Measurements from ENCODE around the gene HOXA6.

HOXA6 gene

DNA sequence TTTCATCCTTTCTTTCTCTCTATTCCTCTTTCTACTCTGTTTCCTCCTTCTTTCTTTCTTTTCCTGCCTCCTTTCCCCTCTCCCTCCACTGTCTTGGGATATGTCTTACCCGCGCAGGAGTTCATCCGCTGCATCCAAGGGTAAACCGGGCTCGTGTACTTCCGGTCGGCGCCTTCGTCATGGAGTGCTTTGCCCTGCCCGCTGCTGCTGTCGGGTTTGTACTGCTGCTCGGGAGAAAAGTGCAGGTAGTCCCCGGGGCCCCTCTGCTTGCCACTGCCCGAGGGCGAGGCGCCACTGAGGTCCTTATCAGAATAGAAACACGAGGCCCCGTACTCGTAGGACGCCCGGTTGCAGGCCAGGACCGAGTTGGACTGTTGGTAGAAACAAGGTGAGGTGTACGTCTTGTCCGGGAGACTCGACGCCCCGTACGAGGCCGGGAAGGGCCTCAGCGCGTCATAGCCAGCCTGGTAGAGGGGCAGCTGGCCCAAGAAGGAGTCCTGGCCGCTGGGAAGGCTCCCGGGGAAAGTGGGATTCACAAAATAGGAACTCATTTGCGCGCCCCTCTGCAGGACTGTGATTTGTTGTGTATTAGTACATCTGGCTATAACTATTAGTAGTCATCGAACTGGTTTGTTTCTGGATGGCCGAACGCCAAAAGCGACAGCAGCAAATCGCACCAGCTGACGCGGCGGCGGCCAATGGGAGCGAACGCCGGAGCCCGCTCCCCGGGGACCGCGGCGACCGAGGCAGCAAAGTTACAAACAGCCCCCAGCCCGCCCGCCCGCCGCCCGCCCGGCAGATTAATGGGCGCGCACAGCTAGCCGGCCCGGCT is at the start of gene HOXA6:
HOXA6 (minus strand) TSS at position 576 of the 832 bp plus-strand sequence; CDS start at position 551, 25 bp downstream.
- DNase-seq (ENCODE audit: low spot score): no peak

DNA sequence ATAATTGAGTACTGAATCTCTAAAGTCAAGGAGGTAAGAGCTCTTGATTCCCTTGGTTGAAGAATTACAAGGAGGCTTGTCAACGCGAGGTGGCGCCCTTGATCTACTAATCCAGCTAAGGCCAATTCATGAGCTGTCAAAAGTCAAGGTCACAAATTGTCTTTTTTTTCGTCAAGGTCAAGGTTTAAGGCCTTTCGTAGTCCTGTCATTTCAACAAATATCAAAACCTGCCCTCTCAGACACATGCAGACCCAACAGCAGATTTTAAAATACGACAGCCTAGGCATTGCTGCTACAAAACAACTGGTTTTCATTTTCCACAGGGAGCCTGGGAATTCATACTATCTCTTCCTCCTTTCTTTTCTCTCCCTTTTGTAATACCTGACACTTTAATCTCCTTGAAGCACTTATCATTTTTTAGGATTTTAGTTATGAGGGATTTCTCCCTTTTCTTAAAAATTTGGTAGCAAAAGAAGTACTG is 48.8 kb upstream of the HOXA6 start:
- DNase-seq (ENCODE audit: low spot score): peak; percentile 86

DNA sequence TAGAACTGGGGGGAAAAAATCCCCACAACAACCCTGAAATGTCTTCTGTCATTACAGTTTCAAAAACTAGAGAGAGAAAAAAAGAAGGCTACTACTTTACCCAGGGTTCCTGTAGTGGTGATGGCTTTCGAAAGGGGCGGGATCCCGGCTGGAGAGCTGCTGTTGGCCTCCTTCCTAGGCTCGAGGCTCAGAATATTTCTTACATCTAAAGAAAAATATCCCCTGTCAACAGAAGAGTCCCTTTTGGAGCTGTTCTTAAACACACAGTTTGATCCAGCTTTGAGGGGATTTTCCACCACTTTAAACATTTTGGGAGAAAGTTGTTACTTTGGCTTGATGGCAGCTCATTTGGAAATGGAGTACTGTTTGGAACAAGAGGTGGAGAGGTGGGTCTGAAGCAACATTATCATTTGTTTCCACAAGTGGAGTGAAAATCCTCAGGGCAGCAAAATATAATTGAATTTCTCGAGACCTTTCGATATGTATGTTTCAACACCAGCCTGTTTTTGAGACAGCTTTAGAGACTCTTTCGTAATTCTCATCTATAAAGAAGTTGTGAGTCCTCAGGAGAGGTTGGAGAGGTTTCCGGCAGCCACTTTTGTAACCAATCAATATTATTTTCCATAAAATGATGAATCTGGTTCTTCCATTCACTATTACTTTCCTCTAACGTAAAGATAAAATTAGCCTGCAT is 47.3 kb upstream of the HOXA6 start:
- no peak for DNase-seq (ENCODE audit: low spot score)

DNA sequence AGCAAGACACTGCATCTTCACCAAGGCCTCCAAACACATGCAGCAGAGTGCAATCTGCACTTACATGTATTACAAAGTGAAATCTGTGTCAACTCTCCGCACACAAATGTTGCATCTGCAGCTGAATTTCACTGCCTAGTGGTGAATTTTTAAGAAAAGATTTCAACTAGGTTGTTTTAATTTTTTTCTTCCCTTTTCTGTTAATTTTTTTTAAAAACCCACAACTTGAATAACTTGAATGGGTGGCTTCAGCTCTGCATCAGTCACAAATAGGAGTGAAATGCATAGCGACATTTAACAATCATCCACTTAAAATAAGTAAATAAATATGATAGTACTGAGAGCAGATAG is 46.4 kb upstream of the HOXA6 start:
- no peak for DNase-seq (ENCODE audit: low spot score)

DNA sequence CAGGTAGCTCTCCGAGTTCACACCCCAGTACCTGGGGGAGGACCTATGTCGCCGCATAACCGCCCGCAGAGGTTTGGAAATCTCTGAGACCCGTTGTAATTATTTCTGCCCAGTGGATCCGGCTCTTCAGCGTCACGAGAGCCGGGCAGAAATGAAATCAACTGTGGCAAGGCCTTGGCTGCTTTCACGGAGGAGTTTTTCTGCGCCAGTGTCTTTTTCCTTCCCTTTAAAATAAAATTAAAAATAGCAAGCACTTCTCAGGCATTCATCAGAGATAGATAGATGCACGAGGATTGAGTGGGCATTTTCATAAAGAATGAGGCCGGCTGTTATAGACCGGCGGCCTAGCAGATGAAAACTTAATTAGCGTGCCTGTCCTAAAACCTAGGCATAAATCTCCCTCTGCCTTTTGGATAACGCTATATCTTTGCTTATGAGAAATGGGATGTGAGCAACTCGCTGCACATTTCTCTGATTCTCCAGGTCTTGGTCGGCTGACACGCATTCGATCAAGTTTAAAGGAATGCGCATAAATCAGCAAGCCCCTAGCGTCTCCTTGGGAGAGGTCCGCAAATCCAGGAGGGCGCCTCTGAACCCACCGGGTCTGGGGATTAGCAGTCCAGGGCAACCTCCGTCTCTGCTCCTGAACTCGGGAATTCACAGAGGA is 45.9 kb upstream of the HOXA6 start:
- DNase-seq (ENCODE audit: low spot score): no peak

- DNase-seq (ENCODE audit: low spot score): no peak
Observed at GRCh38 chr7:27192546-27193334, 45.2 kb upstream of the HOXA6 start.

DNA sequence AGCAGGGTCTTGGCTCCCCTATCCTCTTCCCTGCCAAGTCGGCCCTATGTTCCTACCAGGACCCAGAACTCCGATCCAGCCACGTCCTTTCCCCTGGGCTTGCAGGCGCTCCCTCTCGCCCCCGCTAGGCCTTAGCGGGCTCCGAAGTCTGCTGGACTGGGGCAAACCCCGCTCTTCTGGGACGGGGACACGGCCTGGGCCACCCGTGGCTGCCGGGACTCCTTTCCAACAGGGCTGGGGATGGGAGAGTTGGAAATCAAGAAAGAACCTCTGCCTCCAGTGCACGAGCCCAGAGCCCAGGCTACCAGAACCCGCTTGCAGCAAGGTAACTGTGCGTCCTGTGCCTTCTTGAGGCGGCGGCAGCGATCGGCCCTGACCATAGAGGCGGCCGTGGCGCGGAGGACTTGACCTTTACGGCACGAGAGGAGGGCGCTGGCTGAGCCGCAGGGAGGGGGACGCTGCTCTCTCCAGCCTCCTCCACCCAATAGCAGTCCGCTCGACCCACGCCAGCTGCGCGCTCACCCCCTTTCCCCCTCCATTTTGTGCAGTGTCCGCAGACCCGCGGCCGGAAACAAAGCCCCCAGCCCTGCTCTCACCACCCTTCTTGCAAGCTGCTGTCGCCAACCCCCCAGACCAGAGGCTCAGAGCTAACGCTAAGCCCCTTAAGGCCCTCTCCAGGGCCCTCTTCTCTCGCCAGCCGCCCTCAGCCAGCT is 44.4 kb upstream of the HOXA6 start:
- DNase-seq (ENCODE audit: low spot score): no peak

GRCh38 chr7:27191161-27191731 is 43.7 kb upstream of the HOXA6 start:
- DNase-seq (ENCODE audit: low spot score): no peak

DNA sequence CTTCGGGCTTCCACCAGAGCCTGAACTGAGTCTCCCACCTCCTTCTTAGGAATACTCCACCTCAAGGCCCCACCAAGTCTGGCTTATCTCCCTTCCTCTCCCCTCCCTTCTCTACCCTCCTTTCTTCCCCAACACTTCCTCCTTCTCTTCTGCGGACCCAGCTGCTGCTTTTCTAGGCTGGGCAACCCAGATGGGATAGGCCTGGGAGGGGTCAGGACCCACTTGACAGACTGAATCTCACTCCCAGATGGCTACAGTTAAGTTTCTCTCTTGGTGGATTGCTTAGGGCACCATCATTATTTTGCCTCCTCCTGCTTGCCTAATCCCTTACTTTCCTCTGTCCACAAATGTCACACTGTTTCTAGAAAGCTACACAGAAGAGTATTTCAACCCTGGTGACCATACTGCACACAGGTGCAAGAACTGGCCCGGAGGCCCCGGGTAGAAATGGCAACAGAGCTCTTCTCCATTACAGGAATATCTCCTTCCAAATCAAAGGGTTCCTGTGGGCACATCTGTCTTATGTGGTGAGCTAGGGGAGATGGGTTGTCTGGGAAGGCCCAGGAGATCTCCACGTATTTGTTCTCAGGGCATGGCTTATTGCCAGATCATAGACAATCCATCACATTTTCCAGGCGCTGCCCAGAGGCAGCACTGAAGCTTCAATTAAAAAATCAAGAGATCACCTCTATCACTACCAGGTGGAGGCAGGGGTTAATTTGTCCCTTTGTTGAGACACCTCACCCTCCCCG is 42.6 kb upstream of the HOXA6 start:
- DNase-seq (ENCODE audit: low spot score): no peak

DNA sequence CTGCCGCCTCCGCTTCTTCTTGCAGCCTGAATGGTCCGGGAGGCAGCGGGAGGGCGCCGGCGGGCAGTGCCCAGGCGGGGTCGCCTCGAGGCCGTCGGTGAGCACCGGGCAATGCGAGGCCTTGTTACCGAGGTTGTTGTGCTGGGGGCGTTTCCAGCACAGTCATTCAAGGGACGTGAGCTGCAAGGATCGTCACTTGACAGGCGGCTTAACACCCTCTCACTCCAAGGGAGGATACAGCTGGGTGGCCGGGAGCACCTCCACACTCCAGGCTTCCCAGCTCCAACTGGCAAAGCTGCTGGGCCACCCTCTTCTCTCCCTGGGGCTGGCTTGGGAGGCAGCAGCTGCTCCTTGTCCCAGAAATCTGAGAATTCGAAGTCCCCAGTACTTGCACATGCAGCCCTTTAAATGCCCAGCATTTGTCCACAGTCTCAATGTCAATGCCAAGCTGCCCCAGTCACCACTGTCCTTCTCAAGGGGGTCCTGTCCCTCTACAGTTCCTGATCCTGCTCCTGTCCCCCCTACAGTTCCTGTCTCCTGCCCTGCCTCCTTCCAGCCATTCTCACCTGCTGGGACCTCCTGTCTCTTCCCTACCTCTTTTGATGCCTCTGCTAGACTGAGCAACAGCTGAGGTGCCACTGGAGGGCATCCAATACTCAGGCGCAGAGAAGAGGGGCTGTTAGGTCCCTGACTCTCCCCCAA is 41.9 kb upstream of the HOXA6 start:
- no peak for DNase-seq (ENCODE audit: low spot score)

DNA sequence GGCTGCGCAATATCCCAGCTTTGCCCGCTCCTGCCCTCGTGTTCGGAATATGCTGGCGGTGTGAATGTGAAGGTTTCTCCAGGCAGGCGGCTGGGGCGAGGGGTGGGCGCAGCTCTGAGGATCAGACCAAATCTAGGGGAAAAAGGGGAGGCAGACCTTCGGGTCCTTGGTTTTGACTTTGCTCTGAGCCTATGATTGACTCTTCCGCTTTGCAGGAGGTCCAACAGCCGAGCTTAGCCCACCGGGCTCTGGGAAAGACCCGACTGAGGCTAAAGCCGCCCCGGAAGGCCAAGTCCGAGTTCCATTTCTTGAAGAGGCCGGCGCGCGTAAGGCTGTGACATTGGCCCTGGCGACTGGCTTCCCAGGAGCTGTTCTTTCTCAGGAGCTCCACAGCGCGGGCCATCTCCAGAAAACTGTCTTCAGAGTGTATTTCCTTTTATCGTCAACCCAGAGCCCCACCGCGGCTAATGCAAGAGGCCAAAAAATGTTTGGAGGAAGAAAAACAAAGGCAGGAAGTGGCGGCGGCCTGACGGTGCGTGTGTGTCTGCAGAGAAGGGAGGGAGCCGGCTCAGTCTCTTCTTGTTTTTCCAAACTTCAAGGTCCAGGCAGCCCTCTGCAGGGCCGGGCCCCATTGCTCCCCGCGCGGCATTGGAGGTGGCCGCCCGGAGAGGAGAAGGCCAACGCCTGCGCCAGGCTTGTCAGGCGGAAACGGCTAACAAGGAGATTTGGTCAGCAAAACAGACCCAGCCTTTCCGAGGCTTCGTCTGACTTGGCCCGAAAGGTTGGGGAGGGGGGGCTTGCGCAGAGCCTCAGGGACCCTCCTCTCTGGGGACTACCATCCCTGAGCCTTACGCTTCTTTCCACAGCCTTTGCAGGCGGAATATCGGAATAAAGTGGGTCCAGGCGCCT is 41.1 kb upstream of the HOXA6 start:
- no peak for DNase-seq (ENCODE audit: low spot score)

GRCh38 chr7:27187475-27188385 is 40.2 kb upstream of the HOXA6 start:
- DNase-seq (ENCODE audit: low spot score): no peak

DNA sequence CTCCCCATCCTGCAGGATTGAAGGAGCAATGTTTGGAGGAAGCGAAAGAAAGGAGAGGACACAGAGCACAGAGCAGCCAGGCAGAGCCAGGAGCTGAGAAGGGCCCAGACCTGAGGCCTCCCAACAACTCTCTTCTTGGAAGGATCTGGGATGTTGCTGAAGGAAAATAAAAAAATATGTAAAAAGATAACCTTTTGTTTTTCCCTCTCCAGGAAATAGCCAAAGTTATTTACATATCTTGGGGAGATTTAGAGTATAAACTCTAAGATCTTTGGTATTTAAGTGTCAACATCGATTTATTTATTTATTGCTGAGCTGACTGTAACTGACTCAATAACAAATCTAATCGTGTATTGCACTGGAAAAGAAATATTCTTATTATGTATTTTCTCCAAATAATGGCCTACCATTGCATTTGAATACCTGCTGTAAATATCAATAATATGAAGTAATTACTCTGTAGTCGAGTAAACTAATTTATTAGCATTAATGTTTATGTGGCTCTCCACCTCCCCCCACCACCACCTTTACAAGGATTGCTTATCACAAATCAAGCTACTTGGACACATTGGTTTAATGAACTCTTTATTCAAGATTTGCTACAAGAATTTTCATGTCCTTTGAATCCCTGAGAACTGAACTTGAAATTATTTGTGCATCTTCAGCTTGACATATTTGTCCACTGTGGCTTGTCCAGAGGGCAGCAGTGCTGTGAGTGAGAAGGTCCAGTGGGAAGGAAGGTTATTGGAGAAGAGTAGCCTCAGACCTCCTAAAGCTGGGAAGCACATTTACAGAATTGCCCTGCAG is 39.3 kb upstream of the HOXA6 start:
- DNase-seq (ENCODE audit: low spot score): no peak

DNA sequence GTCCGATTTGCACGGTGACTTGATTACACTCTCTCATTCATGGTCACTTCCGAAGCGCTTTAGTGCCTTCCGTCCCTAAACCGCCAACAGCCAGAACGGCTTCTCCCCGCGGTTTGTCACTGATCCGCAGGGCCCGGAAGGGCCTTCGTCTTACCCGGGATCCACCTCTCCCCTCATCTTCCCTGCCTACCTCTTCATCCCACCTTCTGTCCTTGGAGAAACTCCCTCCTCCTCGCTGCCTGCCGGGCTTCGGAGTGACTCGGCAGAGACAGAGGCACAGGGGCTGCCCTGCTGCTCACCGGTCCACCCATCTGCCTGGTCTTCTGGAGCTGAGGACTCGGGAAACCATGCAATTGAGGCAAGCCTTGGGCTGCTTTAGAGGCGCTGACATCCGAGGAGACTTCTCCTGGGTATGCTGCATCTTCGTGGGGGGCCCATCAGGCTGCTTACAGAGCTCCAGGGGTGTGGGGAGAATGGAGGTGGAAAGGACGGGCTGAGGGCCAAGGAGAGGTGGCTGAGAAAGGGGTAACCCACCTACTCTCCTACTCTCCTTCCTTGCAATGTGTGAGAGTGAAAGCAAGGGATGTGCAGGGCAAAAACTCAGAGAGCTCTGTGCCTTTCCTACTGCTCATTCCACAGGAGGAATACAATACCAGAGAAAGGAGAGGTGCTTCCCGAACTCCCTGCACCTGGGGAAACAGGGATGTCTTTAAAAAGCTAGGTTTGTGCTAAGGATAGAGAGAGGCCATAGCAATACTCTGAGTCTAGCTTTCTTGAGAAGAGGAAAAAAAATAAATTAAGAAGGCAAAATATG is 38.5 kb upstream of the HOXA6 start:
- DNase-seq (ENCODE audit: low spot score): no peak

- no peak for DNase-seq (ENCODE audit: low spot score)
Observed at GRCh38 chr7:27185013-27185853, 37.7 kb upstream of the HOXA6 start, which contains the start of gene HOXA11. HOXA11 (minus strand) TSS chr7:27185232; CDS start chr7:27185144, 88 bp downstream.
